H1 (cell line): Measurements from ENCODE around the gene ADGRL3. TPM values are rescaled to one million over a fixed set of nuclear protein-coding genes. Genes with fewer than 3 reads are reported as not detected.

Source experiments
- CTCF ChIA-PET: fragments of 300-600 bp; sonication (Branson Sonifier 250); formaldehyde crosslinking; loops from one replicate; lab custom pipeline; 2021; ENCODE audit not compliant: partially characterized antibody; lab: Charles Lee
- POLR2A ChIA-PET: fragments of 300-600 bp; sonication (Branson Sonifier 250); formaldehyde crosslinking; loops from one replicate; lab custom pipeline; 2021; ENCODE audit warnings: inconsistent platforms; ENCODE audit not compliant: partially characterized antibody; lab: Charles Lee
- DNase-seq, 2 experiments: peaks; one replicate each; pipeline versions ENCODE4 v3.0.0 to v3.0.0-alpha.2; 2010 to 2022; ENCODE audit warnings: low spot score in 2 of 2, low read depth in 1 of 2, mixed read lengths in 1 of 2
- FAIRE-seq: peaks from 2 replicates; lab custom pipeline; 2011; peaks lifted over from hg19 to GRCh38; lab: Jason Lieb, UNC
- H2AFZ ChIP-seq: 2 replicates; pipeline ENCODE4 v1.8.1; 2012; ENCODE audit warnings: low read length, inconsistent platforms
- H2AK5ac ChIP-seq: 2 replicates; pipeline ENCODE4 v1.6.1; 2013; ENCODE audit warnings: low read depth, low read length
- H2BK120ac ChIP-seq: replicated peaks from 2 replicates; pipeline ENCODE3; 2013; ENCODE audit warnings: low read depth, low read length, inconsistent platforms
- H2BK12ac ChIP-seq: 2 replicates; pipeline ENCODE4 v1.6.1; 2013; ENCODE audit warnings: low read depth, low read length
- H2BK15ac ChIP-seq: 2 replicates; pipeline ENCODE4 v1.6.1; 2013; ENCODE audit warnings: low read length
- H2BK20ac ChIP-seq: 2 replicates; pipeline ENCODE4 v1.6.1; 2013; ENCODE audit warnings: low read length
- H2BK5ac ChIP-seq: 2 replicates; pipeline ENCODE4 v1.6.1; 2013; ENCODE audit warnings: low read depth, low read length
- H3K14ac ChIP-seq: 2 replicates; pipeline ENCODE4 v1.6.1; 2013; ENCODE audit warnings: inconsistent platforms; ENCODE audit not compliant: insufficient read length
- H3K18ac ChIP-seq: 2 replicates; pipeline ENCODE4 v1.6.1; 2013; ENCODE audit warnings: low read length; ENCODE audit errors: extremely low read depth
- H3K23ac ChIP-seq: 2 replicates; pipeline ENCODE4 v1.6.1; 2013; ENCODE audit warnings: inconsistent platforms; ENCODE audit not compliant: insufficient read length
- H3K23me2 ChIP-seq: 2 replicates; pipeline ENCODE4 v1.6.1; 2013; ENCODE audit warnings: low read depth, low read length
- H3K27ac ChIP-seq: 2 replicates; pipeline ENCODE4 v1.6.1; 2011; ENCODE audit warnings: low read depth, low read length, inconsistent platforms
- H3K27me3 ChIP-seq, 4 experiments: replicated peaks in 1 of 4; 1 replicate in 1 of 4; 2 replicates in 3 of 4; pipeline versions ENCODE4 v1.6.1 to v1.8.1; 2011 to 2013; ENCODE audit warnings: low read length in 3 of 4, mild to moderate bottlenecking in 3 of 4, inconsistent platforms in 2 of 4, mixed read lengths in 2 of 4, moderate library complexity in 1 of 4; ENCODE audit not compliant: control insufficient read depth in 3 of 4, insufficient read depth in 3 of 4; ENCODE audit errors: extremely low read depth in 1 of 4
- H3K36me3 ChIP-seq, 4 experiments: 2 replicates each; pipeline versions ENCODE4 v1.6.1 to v1.8.1; 2011 to 2013; ENCODE audit warnings: mild to moderate bottlenecking in 4 of 4, low read length in 3 of 4, moderate library complexity in 2 of 4, control low read depth in 1 of 4, inconsistent platforms in 1 of 4; ENCODE audit not compliant: insufficient read depth in 4 of 4, control insufficient read depth in 2 of 4
- H3K4ac ChIP-seq: replicated peaks from 2 replicates; pipeline ENCODE3; 2013; ENCODE audit warnings: low read length, low read depth, mixed read lengths, inconsistent platforms; ENCODE audit not compliant: insufficient read length
- H3K4me1 ChIP-seq, 4 experiments: replicated peaks in 1 of 4; 1 replicate in 1 of 4; 2 replicates in 3 of 4; pipeline versions ENCODE4 v1.6.1 to v1.8.1; 2011 to 2013; ENCODE audit warnings: low read length in 3 of 4, inconsistent platforms in 2 of 4, mixed read lengths in 1 of 4; ENCODE audit not compliant: insufficient read depth in 4 of 4, control insufficient read depth in 3 of 4
- H3K4me2 ChIP-seq, 2 experiments: 2 replicates each; pipeline versions ENCODE4 v1.6.1 to v1.8.1; 2011 to 2013; ENCODE audit warnings: low read depth in 2 of 2, low read length in 2 of 2, control low read depth in 1 of 2, inconsistent platforms in 1 of 2, mild to moderate bottlenecking in 1 of 2; ENCODE audit not compliant: insufficient read depth in 1 of 2
- H3K4me3 ChIP-seq, 4 experiments: fragments of 200-600, 300-600 bp in 1 of 4; sonication (generic), shearing (Covaris generic), sonication (Bioruptor Twin) in 1 of 4; 2 replicates each; pipeline versions ENCODE4 v1.5.1 to v1.8.1; 2011 to 2016; ENCODE audit warnings: low read length in 4 of 4, low read depth in 3 of 4, control low read depth in 2 of 4, inconsistent platforms in 2 of 4, mild to moderate bottlenecking in 2 of 4, mixed read lengths in 1 of 4, moderate library complexity in 1 of 4; ENCODE audit not compliant: insufficient read depth in 2 of 4; ENCODE audit errors: extremely low read depth in 1 of 4
- H3K56ac ChIP-seq: replicated peaks from 2 replicates; pipeline ENCODE3; 2013; ENCODE audit warnings: low read depth, mild to moderate bottlenecking, mixed read lengths, low read length, inconsistent platforms; ENCODE audit not compliant: insufficient read length
- H3K79me1 ChIP-seq: 2 replicates; pipeline ENCODE4 v1.6.1; 2013; ENCODE audit warnings: low read depth, low read length, control low read depth
- H3K79me2 ChIP-seq, 2 experiments: 2 replicates each; pipeline versions ENCODE4 v1.6.1 to v1.8.1; 2012 to 2013; ENCODE audit warnings: low read length in 2 of 2, mild to moderate bottlenecking in 2 of 2, inconsistent platforms in 1 of 2; ENCODE audit not compliant: insufficient read depth in 2 of 2, control insufficient read depth in 1 of 2
- H3K9ac ChIP-seq, 4 experiments: replicated peaks in 1 of 4; 1 replicate in 1 of 4; 2 replicates in 3 of 4; pipeline versions ENCODE4 v1.6.1 to v1.8.1; 2011 to 2013; ENCODE audit warnings: low read depth in 3 of 4, low read length in 3 of 4, control low read depth in 2 of 4, mild to moderate bottlenecking in 2 of 4, moderate library complexity in 2 of 4, inconsistent platforms in 1 of 4; ENCODE audit errors: extremely low read depth in 1 of 4
- H3K9me3 ChIP-seq, 2 experiments: 2 replicates each; pipeline versions ENCODE4 v1.6.1 to v1.8.1; 2012 to 2013; ENCODE audit warnings: mild to moderate bottlenecking in 2 of 2, moderate library complexity in 2 of 2, control low read depth in 1 of 2, inconsistent platforms in 1 of 2, low read depth in 1 of 2, low read length in 1 of 2, mixed read lengths in 1 of 2; ENCODE audit not compliant: insufficient read depth in 2 of 2
- H4K20me1 ChIP-seq, 2 experiments: replicated peaks in 1 of 2; 2 replicates each; pipeline versions ENCODE3 to v1.8.1; 2011 to 2013; ENCODE audit warnings: inconsistent platforms in 2 of 2, low read length in 2 of 2, mild to moderate bottlenecking in 1 of 2; ENCODE audit not compliant: insufficient read depth in 2 of 2, control insufficient read depth in 1 of 2
- H4K5ac ChIP-seq: 2 replicates; pipeline ENCODE4 v1.6.1; 2013; ENCODE audit warnings: low read length, low read depth, mixed read lengths, inconsistent platforms; ENCODE audit not compliant: insufficient read length
- H4K8ac ChIP-seq: 2 replicates; pipeline ENCODE4 v1.8.0; 2013; ENCODE audit warnings: mild to moderate bottlenecking, moderate library complexity, low read length, inconsistent platforms; ENCODE audit not compliant: insufficient read depth; ENCODE audit errors: extremely low read depth
- H4K91ac ChIP-seq: replicated peaks from 2 replicates; pipeline ENCODE3; 2013; ENCODE audit warnings: low read length, mixed read lengths, inconsistent platforms; ENCODE audit not compliant: insufficient read length
- NANOG ChIP-seq: IDR thresholded peaks from 2 replicates; pipeline ENCODE4 v1.6.1; 2011; ENCODE audit warnings: low read length, low read depth, mild to moderate bottlenecking, inconsistent platforms; ENCODE audit not compliant: insufficient read depth, poor library complexity, severe bottlenecking
- RXRA ChIP-seq: IDR thresholded peaks from 2 replicates; pipeline ENCODE4 v1.6.1; 2011; ENCODE audit warnings: low read depth, mild to moderate bottlenecking, low read length, moderate library complexity; ENCODE audit not compliant: insufficient read depth
- SAP30 ChIP-seq: fragments of 300-600 bp; sonication (generic); IDR thresholded peaks from 2 replicates; pipeline ENCODE4 v1.7.1; 2012; ENCODE audit warnings: low read length, moderate library complexity, mild to moderate bottlenecking, inconsistent platforms; ENCODE audit not compliant: insufficient read depth, insufficient replicate concordance
- SIRT6 ChIP-seq: IDR thresholded peaks from one replicate; pipeline ENCODE4 v1.7.1; 2012; ENCODE audit warnings: low read length, inconsistent platforms
- ZNF274 ChIP-seq: IDR thresholded peaks from 2 replicates; pipeline ENCODE4 v1.7.0; 2012; ENCODE audit warnings: low read length, borderline replicate concordance; ENCODE audit errors: extremely low read depth
- WGBS, 2 experiments: shearing (Covaris generic) in 1 of 2; methylation state at CpG; one replicate each; pipeline versions ENCODE4 v1.1.6 to v1.1.7; 2013 to 2015; ENCODE audit warnings: low lambda C conversion rate in 2 of 2, mixed read lengths in 2 of 2, inconsistent platforms in 1 of 2, low coverage in 1 of 2, missing lambda C conversion rate in 1 of 2; ENCODE audit not compliant: insufficient replicate concordance in 2 of 2, insufficient coverage in 1 of 2, insufficient read length in 1 of 2; ENCODE audit errors: extremely low coverage in 1 of 2, missing lambda C conversion rate in 1 of 2; 5-methylcytosine and 5-hydroxymethylcytosine counted together
- polyA plus RNA-seq, 7 experiments: library from polyadenylated mRNA; depleted of rRNA in 3 of 7; stranded (reverse) in 5 of 7; unstranded in 2 of 7; fragments of >200 nt in 5 of 7; fragments of 200-250 nt in 2 of 7; gene quantifications; 1 replicate in 5 of 7; 2 replicates in 1 of 7; 4 replicates in 1 of 7; pipeline versions ENCODE4 v1.2.1 to v1.2.3, GENCODE V29; 2011 to 2013; ENCODE audit warnings: missing spikeins in 2 of 7, mixed read lengths in 2 of 7
- total RNA-seq: library from RNA; stranded (reverse); fragmentation: NEBNext Ultra II Directional; extraction: Animal tissue kit (Norgen Biotek cat#: 25700); gene quantifications from 2 replicates; pipeline ENCODE4 v1.2.1, GENCODE V29; 2021

Gene ADGRL3
- total and polyA plus RNA-seq, 2 of the 8 experiments (the other 6 are each of a cell fraction or from before 2014, with no cell fraction given) = 6.6 to 13.0 TPM

DNA sequence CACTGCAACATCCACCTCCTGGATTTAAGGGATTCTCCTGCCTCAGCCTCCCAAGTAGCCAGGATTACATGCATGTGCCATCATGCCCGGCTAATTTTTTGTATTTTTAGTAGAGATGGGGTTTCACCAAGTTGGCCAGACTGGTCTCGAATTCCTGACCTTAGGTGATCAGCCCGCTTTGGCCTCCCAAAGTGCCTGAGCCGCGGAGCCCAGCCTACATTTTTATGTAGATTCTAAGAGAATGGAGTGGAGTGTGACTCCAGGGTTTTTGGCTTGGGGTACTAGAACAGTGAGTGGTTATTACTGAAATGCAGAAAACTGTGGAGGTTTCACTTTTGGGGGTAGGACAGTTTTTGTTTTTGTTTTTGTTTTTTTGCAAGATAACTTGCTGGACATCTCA, 806.0 kb downstream of the ADGRL3 start:
- no peak overlapping the region for H2AK5ac ChIP-seq
- no peak overlapping the region for H2BK120ac ChIP-seq
- POLR2A ChIA-PET = interaction anchor here (0.6 kb wide), 1 partner anchor 238 kb away, joined by 3 read pairs; no protein-coding TSS in a partner anchor
- H3K23ac ChIP-seq = no peak overlapping the region
- 45% methylated on average over 5 of the region's 5 CpGs; no CpG with 5 or more reads in 1 of the 2 experiments for WGBS, 2 experiments
- H4K8ac ChIP-seq = no peak overlapping the region
- H4K5ac ChIP-seq = no peak overlapping the region
- CTCF ChIA-PET = no interaction called here
- H3K14ac ChIP-seq = no peak overlapping the region
- no peak overlapping the region for H2BK15ac ChIP-seq
- H2BK20ac ChIP-seq = no peak overlapping the region
- H4K20me1 ChIP-seq = no peaks in the 10 kb centered on the region
- no peak overlapping the region for H3K4me3 ChIP-seq
- H3K4me1 ChIP-seq = 0 out of 7 replicates have a peak, but pooled peaks cover 0 to 3% (median 0%) of the 10 kb centered on the region in 4 experiments
- no peak overlapping the region; the same call in 1 of the 2 replicates for H2AFZ ChIP-seq
- no peaks in the 10 kb centered on the region for H3K79me2 ChIP-seq
- H3K9ac ChIP-seq = no peak overlapping the region
- no peaks in the 10 kb centered on the region for H3K23me2 ChIP-seq
- H3K9me3 ChIP-seq = no peaks in the 10 kb centered on the region
- no peak overlapping the region for H2BK5ac ChIP-seq
- no peaks in the 10 kb centered on the region for H3K27me3 ChIP-seq
- no peak for DNase-seq
- H3K4ac ChIP-seq = no peak overlapping the region
- no peak overlapping the region for H3K56ac ChIP-seq
- no peak overlapping the region for H3K27ac ChIP-seq
- no peak for FAIRE-seq
- no peak overlapping the region; a peak in 1 of 4 replicates for H3K4me2 ChIP-seq
- H3K36me3 ChIP-seq = no peaks in the 10 kb centered on the region
- no peaks in the 10 kb centered on the region for H3K79me1 ChIP-seq
- H4K91ac ChIP-seq = no peak overlapping the region
- H2BK12ac ChIP-seq = no peak overlapping the region
- H3K18ac ChIP-seq = peak overlapping the region; percentile 56; the same call in 1 of the 2 replicates
- TF ChIP-seq NANOG = no peak
- no peak for TF ChIP-seq SIRT6
- TF ChIP-seq SAP30 = no peak
- TF ChIP-seq RXRA = no peak
- TF ChIP-seq ZNF274 = no peak
